Panc1 (cell line): ENCODE results near the gene HINT3. TPM values are rescaled to one million over a fixed set of nuclear protein-coding genes. Genes with fewer than 3 reads are reported as not detected.

Experiments
- ATAC-seq: fragments of 200-7000 bp; cut with Tn5 transposase; 2 replicates; pipeline ENCODE4 v1.9.1; 2020; ENCODE audit warnings: mild to moderate bottlenecking, moderate library complexity
- BruUV-seq: library from RNA; stranded (reverse); fragments of 400-500 nt; replicated peaks from 2 replicates; lab custom pipeline; 2021; lab: Mats Ljungman, UMichigan
- CTCF ChIA-PET: fragments of 300-600 bp; sonication (Branson Sonifier 250); formaldehyde crosslinking; loops from one replicate; lab custom pipeline; 2022; ENCODE audit warnings: antibody characterized with exemption; lab: Charles Lee
- POLR2A ChIA-PET: fragments of 300-600 bp; sonication (Branson Sonifier 250); formaldehyde crosslinking; loops from one replicate; lab custom pipeline; 2022; ENCODE audit warnings: antibody characterized with exemption; lab: Charles Lee
- DNase-seq: peaks from one replicate; pipeline ENCODE4 v3.0.0-alpha.2; 2010; ENCODE audit warnings: low read depth, low spot score
- H3K27ac ChIP-seq: 2 replicates; pipeline ENCODE4 v1.5.1; 2011; ENCODE audit warnings: mild to moderate bottlenecking, low read length, inconsistent platforms
- H3K27me3 ChIP-seq: fragments of 200-500 bp; sonication (Bioruptor generic); 2 replicates; pipeline ENCODE4 v1.6.0; 2014; ENCODE audit warnings: low read length, inconsistent platforms; ENCODE audit not compliant: control insufficient read depth, insufficient read depth
- H3K36me3 ChIP-seq: fragments of 200-500 bp; sonication (Bioruptor generic); 2 replicates; pipeline ENCODE4 v1.5.1; 2014; ENCODE audit warnings: inconsistent platforms, mild to moderate bottlenecking, low read length, moderate library complexity; ENCODE audit not compliant: control insufficient read depth, insufficient read depth
- H3K4me1 ChIP-seq: 2 replicates; pipeline ENCODE4 v1.5.1; 2011; ENCODE audit warnings: inconsistent platforms, mild to moderate bottlenecking, low read length, moderate library complexity; ENCODE audit not compliant: control insufficient read depth, insufficient read depth
- H3K4me3 ChIP-seq, 2 experiments: 2 replicates each; pipeline ENCODE4 v1.5.1; 2011 to 2012; ENCODE audit warnings: low read depth in 2 of 2, low read length in 2 of 2, mild to moderate bottlenecking in 2 of 2, inconsistent platforms in 1 of 2, moderate library complexity in 1 of 2
- H3K9me3 ChIP-seq: fragments of 200-500 bp; sonication (Bioruptor generic); 2 replicates; pipeline ENCODE4 v1.5.1; 2014; ENCODE audit warnings: low read depth, mild to moderate bottlenecking, inconsistent platforms, low read length, moderate library complexity; ENCODE audit not compliant: control insufficient read depth, insufficient read depth
- CTCF ChIP-seq: fragments of 450-650 bp; IDR thresholded peaks from 2 replicates; pipeline ENCODE4 v1.5.1; 2017; ENCODE audit warnings: mild to moderate bottlenecking
- POLR2AphosphoS5 ChIP-seq: IDR thresholded peaks from 2 replicates; pipeline ENCODE4 v1.6.1; 2012; ENCODE audit warnings: mild to moderate bottlenecking, low read depth, low read length, moderate library complexity
- SIN3A ChIP-seq: IDR thresholded peaks from 2 replicates; pipeline ENCODE4 v1.6.1; 2012; ENCODE audit warnings: low read depth, mild to moderate bottlenecking, low read length, moderate library complexity, borderline replicate concordance; ENCODE audit not compliant: insufficient read depth
- TCF7L2 ChIP-seq: IDR thresholded peaks from 2 replicates; pipeline ENCODE4 v1.6.1; 2011; ENCODE audit warnings: mild to moderate bottlenecking, low read depth, low read length, inconsistent platforms
- in situ Hi-C: cut with HindIII; loops from 2 replicates; pipeline ENCODE4 v1.10.0; 2016; ENCODE audit warnings: low sequenced_read_pairs, low pct_unique_long_range_greater_than_20kb
- intact Hi-C: fragments of 100-400 bp; cut with micrococcal nuclease; formaldehyde crosslinking; loops from one replicate; pipeline ENCODE4 v1.10.0; 2022; ENCODE audit not compliant: unreplicated experiment
- total RNA-seq: library from RNA; stranded (reverse); gene quantifications from one replicate; pipeline ENCODE4 v1.2.1, GENCODE V29; 2021; ENCODE audit not compliant: unreplicated experiment
- TF ChIP-seq, protein P1 (sequence below), 2 experiments: IDR thresholded peaks; 2 replicates each; pipeline ENCODE4 v1.6.1; 2011 to 2012; ENCODE audit warnings: low read depth in 2 of 2, control low read depth in 1 of 2, low read length in 1 of 2, mild to moderate bottlenecking in 1 of 2, moderate library complexity in 1 of 2; ENCODE audit not compliant: insufficient read depth in 1 of 2

Gene HINT3
- total RNA-seq, 1 experiment from 2014 or later, result 11.5 TPM

DNA sequence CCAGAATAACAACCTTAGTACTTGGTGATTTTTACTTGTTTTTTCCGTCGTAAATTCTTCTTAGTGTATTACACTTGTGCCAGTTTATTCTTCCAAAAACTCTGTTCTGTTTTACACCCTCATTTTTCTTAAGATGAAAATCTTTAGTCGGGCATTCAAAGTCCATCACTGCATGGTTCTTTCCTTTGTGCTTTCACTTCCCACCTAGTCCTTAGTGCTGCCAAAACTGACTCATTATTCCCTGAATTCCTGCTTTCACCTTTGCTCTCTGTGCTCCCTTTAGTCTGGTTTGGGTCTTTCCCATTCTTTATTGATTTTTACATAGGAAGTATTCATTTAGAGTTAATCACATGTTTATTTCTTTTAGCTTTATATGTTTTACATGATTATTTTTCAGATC is 33.1 kb downstream of the HINT3 start:
- no peak overlapping the region for H3K4me3 ChIP-seq
- in situ Hi-C loops, result no loop called here
- H3K36me3 ChIP-seq, result no peaks in the 10 kb centered on the region; the same call in 1 of the 2 replicates
- ATAC-seq (no peak), DNase-seq (no peak)
- CTCF ChIA-PET, result no interaction called here
- BruUV-seq, result no TSS peak
- no peaks in the 10 kb centered on the region for H3K27me3 ChIP-seq
- H3K9me3 ChIP-seq, result no peaks in the 10 kb centered on the region
- TF ChIP-seq TCF7L2, result no peak
- TF ChIP-seq, protein P1, sequence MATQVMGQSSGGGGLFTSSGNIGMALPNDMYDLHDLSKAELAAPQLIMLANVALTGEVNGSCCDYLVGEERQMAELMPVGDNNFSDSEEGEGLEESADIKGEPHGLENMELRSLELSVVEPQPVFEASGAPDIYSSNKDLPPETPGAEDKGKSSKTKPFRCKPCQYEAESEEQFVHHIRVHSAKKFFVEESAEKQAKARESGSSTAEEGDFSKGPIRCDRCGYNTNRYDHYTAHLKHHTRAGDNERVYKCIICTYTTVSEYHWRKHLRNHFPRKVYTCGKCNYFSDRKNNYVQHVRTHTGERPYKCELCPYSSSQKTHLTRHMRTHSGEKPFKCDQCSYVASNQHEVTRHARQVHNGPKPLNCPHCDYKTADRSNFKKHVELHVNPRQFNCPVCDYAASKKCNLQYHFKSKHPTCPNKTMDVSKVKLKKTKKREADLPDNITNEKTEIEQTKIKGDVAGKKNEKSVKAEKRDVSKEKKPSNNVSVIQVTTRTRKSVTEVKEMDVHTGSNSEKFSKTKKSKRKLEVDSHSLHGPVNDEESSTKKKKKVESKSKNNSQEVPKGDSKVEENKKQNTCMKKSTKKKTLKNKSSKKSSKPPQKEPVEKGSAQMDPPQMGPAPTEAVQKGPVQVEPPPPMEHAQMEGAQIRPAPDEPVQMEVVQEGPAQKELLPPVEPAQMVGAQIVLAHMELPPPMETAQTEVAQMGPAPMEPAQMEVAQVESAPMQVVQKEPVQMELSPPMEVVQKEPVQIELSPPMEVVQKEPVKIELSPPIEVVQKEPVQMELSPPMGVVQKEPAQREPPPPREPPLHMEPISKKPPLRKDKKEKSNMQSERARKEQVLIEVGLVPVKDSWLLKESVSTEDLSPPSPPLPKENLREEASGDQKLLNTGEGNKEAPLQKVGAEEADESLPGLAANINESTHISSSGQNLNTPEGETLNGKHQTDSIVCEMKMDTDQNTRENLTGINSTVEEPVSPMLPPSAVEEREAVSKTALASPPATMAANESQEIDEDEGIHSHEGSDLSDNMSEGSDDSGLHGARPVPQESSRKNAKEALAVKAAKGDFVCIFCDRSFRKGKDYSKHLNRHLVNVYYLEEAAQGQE (IDR thresholded peaks at IDR 0.05; ENCODE audit: insufficient read depth in 1 of 2, low read depth in 2 of 2, low read length in 1 of 2), result no peak
- TF ChIP-seq POLR2AphosphoS5, result no peak
- TF ChIP-seq SIN3A, result no peak
- H3K27ac ChIP-seq, result no peak overlapping the region
- H3K4me1 ChIP-seq, result peaks cover 34% of the 10 kb centered on the region
- intact Hi-C loops, result loop anchor here (10.0 kb wide), 2 partner anchors 355 to 1135 kb away; partner anchors contain the start of gene CENPW
- POLR2A ChIA-PET, result interaction anchor here (0.6 kb wide), 1 partner anchor 195 kb away, joined by 11 read pairs; no protein-coding TSS in a partner anchor

DNA sequence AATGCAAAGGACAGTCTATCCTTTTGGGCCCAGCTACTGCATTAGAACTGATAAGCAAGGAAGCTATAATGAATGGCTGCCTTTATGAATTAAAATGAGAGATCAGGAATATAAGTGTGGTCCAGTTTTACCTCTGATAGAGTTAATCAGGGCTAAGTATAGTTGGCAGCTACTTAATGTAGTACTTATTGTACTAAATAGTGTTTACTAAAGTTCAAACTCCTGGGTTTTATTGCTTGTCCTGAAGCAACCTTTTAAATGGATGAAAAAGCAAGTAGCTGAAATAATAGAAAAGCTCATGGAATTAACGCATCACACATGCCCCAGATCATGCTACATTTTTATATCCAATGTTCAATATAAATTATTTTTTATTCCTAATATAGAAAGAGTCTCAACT is 35.1 kb downstream of the HINT3 start:
- no TSS peak for BruUV-seq
- POLR2A ChIA-PET, result no interaction called here
- Histone ChIP-seq H3K27ac (no peak overlapping the region), H3K4me1 (peaks cover 25% of the 10 kb centered on the region), H3K4me3 (no peak overlapping the region), H3K27me3 (no peaks in the 10 kb centered on the region), H3K36me3 (no peaks in the 10 kb centered on the region; the same call in 1 of the 2 replicates), H3K9me3 (no peaks in the 10 kb centered on the region)
- CTCF ChIA-PET, result no interaction called here
- no peak for DNase-seq
- in situ Hi-C loops, result no loop called here
- no peak for ATAC-seq
- no peak for TF ChIP-seq CTCF
- no peak for TF ChIP-seq POLR2AphosphoS5
- TF ChIP-seq TCF7L2, result no peak
- TF ChIP-seq SIN3A, result no peak
- TF ChIP-seq, protein P1 (IDR thresholded peaks at IDR 0.05; ENCODE audit: insufficient read depth in 1 of 2, low read depth in 2 of 2, low read length in 1 of 2), result no peak
- intact Hi-C loops, result loop anchor here (10.0 kb wide), 2 partner anchors 353 to 1133 kb away; partner anchors contain the start of gene CENPW
